Esophagus squamous epithelium (tissue), 5 donors: ENCODE results near the gene CMTR2. TPM values are rescaled to one million over a fixed set of nuclear protein-coding genes. Genes with fewer than 3 reads are reported as not detected.

ENCODE experiments used
- DNase-seq: peaks from one replicate; lab custom pipeline; 2025; lab: John Stamatoyannopoulos, UW
- H3K27ac ChIP-seq, 4 donors: fragments of 200-600 bp; sonication (generic); one replicate each; pipeline ENCODE4 v1.5.1; 2016 to 2019; ENCODE audit warnings: mild to moderate bottlenecking in 1 of 4
- H3K27me3 ChIP-seq, 4 donors: fragments of 200-600 bp; sonication (generic); 1 replicate in 3 of 4; 2 replicates in 1 of 4; pipeline versions ENCODE4 v1.5.1 to v1.6.0; 2017 to 2021; ENCODE audit warnings: antibody characterized with exemption in 1 of 4
- H3K36me3 ChIP-seq, 3 donors: fragments of 200-600 bp; sonication (generic); one replicate each; pipeline ENCODE4 v1.5.1; 2016 to 2019
- H3K4me1 ChIP-seq, 3 donors: fragments of 200-600 bp; sonication (generic); one replicate each; pipeline ENCODE4 v1.5.1; 2017 to 2019
- H3K4me3 ChIP-seq, 4 donors: fragments of 200-600 bp; sonication (generic); 1 replicate in 3 of 4; 2 replicates in 1 of 4; pipeline ENCODE4 v1.5.1; 2016 to 2019; ENCODE audit warnings: mild to moderate bottlenecking in 2 of 4, moderate library complexity in 1 of 4
- H3K9me3 ChIP-seq, 3 donors: fragments of 200-600 bp; sonication (generic); one replicate each; pipeline ENCODE4 v1.5.1; 2016 to 2019
- CTCF ChIP-seq, 6 experiments: fragments of 450-650 bp in 4 of 6; fragments of 200-600 bp in 2 of 6; sonication (generic) in 2 of 6; IDR thresholded peaks; one replicate each; pipeline ENCODE4 v1.5.1; 2016 to 2019; ENCODE audit warnings: antibody characterized with exemption in 6 of 6, mild to moderate bottlenecking in 4 of 6, moderate library complexity in 4 of 6
- POLR2A ChIP-seq, 4 donors: fragments of 450-650 bp; IDR thresholded peaks; one replicate each; pipeline ENCODE4 v1.6.1; 2017; ENCODE audit warnings: antibody characterized with exemption in 4 of 4, mild to moderate bottlenecking in 4 of 4, moderate library complexity in 3 of 4
- WGBS, 2 donors: methylation state at CpG; one replicate each; pipeline ENCODE4 v1.1.5; 2018; 5-methylcytosine and 5-hydroxymethylcytosine counted together
- intact Hi-C: fragments of 100-400 bp; cut with DNase I; formaldehyde crosslinking; loops from one replicate; pipeline ENCODE4 v1.15.0; 2022
- total RNA-seq, 4 donors: library from RNA; depleted of rRNA; stranded (reverse); fragments of >200 nt; gene quantifications; one replicate each; pipeline ENCODE4 v1.1.0, GENCODE V29; 2016
- donor health status: DM: yes; HTN: yes; CAD: no.

The CMTR2 gene
- total RNA-seq, 4 donors from 2014 or later = 18.1 to 39.4 (median 29.3) TPM

- TF ChIP-seq CTCF (IDR thresholded peaks at IDR 0.05) (no peak), POLR2A (IDR thresholded peaks at IDR 0.05) (no peak)
- H3K27me3 ChIP-seq = no peaks in the 10 kb centered on the region
- intact Hi-C loops = no loop called here
- no peak for DNase-seq
- no peaks in the 10 kb centered on the region for H3K9me3 ChIP-seq
- no peak overlapping the region for H3K4me3 ChIP-seq
- 78 to 84% methylated on average over 5 of the region's 5 CpGs for WGBS, 2 donors
- H3K4me1 ChIP-seq = no peaks in the 10 kb centered on the region
- no peak overlapping the region for H3K27ac ChIP-seq
- no peaks in the 10 kb centered on the region for H3K36me3 ChIP-seq
Observed at GRCh38 chr16:71262391-71262790, 26.8 kb downstream of the CMTR2 start.

GRCh38 chr16:71260995-71261394 is 28.2 kb downstream of the CMTR2 start:
- Histone ChIP-seq H3K27ac (no peak overlapping the region), H3K9me3 (no peaks in the 10 kb centered on the region), H3K4me1 (no peaks in the 10 kb centered on the region), H3K36me3 (no peaks in the 10 kb centered on the region), H3K27me3 (no peaks in the 10 kb centered on the region), H3K4me3 (no peak overlapping the region)
- no peak for TF ChIP-seq CTCF (IDR thresholded peaks at IDR 0.05)
- TF ChIP-seq POLR2A (IDR thresholded peaks at IDR 0.05) = no peak
- intact Hi-C loops = no loop called here
- DNase-seq = no peak

GRCh38 chr16:71259086-71259485 is 30.1 kb downstream of the CMTR2 start:
- 63 to 65% methylated on average over 5 of the region's 5 CpGs for WGBS, 2 donors
- no peaks in the 10 kb centered on the region for H3K27me3 ChIP-seq
- no peak for DNase-seq
- intact Hi-C loops = no loop called here
- H3K27ac ChIP-seq = no peak overlapping the region
- H3K4me1 ChIP-seq = no peaks in the 10 kb centered on the region
- TF ChIP-seq CTCF (IDR thresholded peaks at IDR 0.05) = no peak
- TF ChIP-seq POLR2A (IDR thresholded peaks at IDR 0.05) = no peak
- H3K4me3 ChIP-seq = no peak overlapping the region
- no peaks in the 10 kb centered on the region for H3K36me3 ChIP-seq
- no peaks in the 10 kb centered on the region for H3K9me3 ChIP-seq

- intact Hi-C loops = no loop called here
- H3K9me3 ChIP-seq = no peaks in the 10 kb centered on the region
- no peak for TF ChIP-seq POLR2A (IDR thresholded peaks at IDR 0.05)
- no peak for TF ChIP-seq CTCF (IDR thresholded peaks at IDR 0.05)
Observed at GRCh38 chr16:71258372-71258771, 30.8 kb downstream of the CMTR2 start.

GRCh38 chr16:71257768-71258167 is 31.4 kb downstream of the CMTR2 start:
- Histone ChIP-seq H3K36me3 (no peaks in the 10 kb centered on the region), H3K27ac (no peak overlapping the region), H3K4me3 (no peak overlapping the region), H3K4me1 (no peaks in the 10 kb centered on the region), H3K9me3 (no peaks in the 10 kb centered on the region), H3K27me3 (no peaks in the 10 kb centered on the region)
- intact Hi-C loops = no loop called here
- 52 to 71% methylated on average over 1 of the region's 1 CpG for WGBS, 2 donors
- TF ChIP-seq CTCF (IDR thresholded peaks at IDR 0.05) (no peak), POLR2A (IDR thresholded peaks at IDR 0.05) (no peak)
- DNase-seq = no peak

More at GRCh38 chr16:71258372-71258771, 30.8 kb downstream of the CMTR2 start:
- whole genome bisulfite sequencing, 2 donors = 50 to 65% methylated on average over 1 of the region's 1 CpG
- Histone ChIP-seq H3K4me1 (no peaks in the 10 kb centered on the region), H3K27ac (no peak overlapping the region), H3K27me3 (no peaks in the 10 kb centered on the region), H3K4me3 (no peak overlapping the region), H3K36me3 (no peaks in the 10 kb centered on the region)
- no peak for DNase-seq
